K562 (cell line): ENCODE results near the gene ALDOB. TPM values are rescaled to one million over a fixed set of nuclear protein-coding genes. Genes with fewer than 3 reads are reported as not detected.

ENCODE experiments used
- CLOCK ChIP-seq: fragments of 250-450 bp; sonication (Bioruptor Pico); IDR thresholded peaks from 2 replicates; pipeline ENCODE4 v1.4.0; 2020; ENCODE audit warnings: mild to moderate bottlenecking, moderate library complexity, borderline replicate concordance
- FOXJ2 ChIP-seq: fragments of 200-800 bp; sonication (Bioruptor generic); IDR thresholded peaks from 2 replicates; pipeline ENCODE4 v1.6.1; 2016; ENCODE audit warnings: missing genetic modification characterization, missing compliant biosample characterization
- KAT2B ChIP-seq: IDR thresholded peaks from one replicate; pipeline ENCODE4 v1.6.1; 2012; ENCODE audit warnings: low read depth, mild to moderate bottlenecking, control low read depth, inconsistent platforms, low read length, moderate library complexity
- KDM4B ChIP-seq, 2 experiments: fragments of 450-650 bp in 1 of 2; sonication (generic) in 1 of 2; IDR thresholded peaks; 2 replicates each; pipeline ENCODE4 v1.6.1; 2016 to 2017; ENCODE audit warnings: borderline replicate concordance in 2 of 2, antibody characterized with exemption in 1 of 2, low read depth in 1 of 2, mild to moderate bottlenecking in 1 of 2
- NR2C1 ChIP-seq, 2 experiments: fragments of 450-650 bp; IDR thresholded peaks; 2 replicates each; pipeline ENCODE4 v1.6.1; 2017; ENCODE audit warnings: mild to moderate bottlenecking in 2 of 2, antibody characterized with exemption in 1 of 2, inconsistent platforms in 1 of 2, missing compliant biosample characterization in 1 of 2, missing genetic modification characterization in 1 of 2
- SIRT6 ChIP-seq: IDR thresholded peaks from one replicate; pipeline ENCODE4 v1.6.1; 2012; ENCODE audit warnings: low read depth, mild to moderate bottlenecking, control low read depth, inconsistent platforms, low read length, moderate library complexity
- SRF ChIP-seq, 2 experiments: fragments of 250-450, 450-650 bp in 1 of 2; sonication (Bioruptor Pico) in 1 of 2; sonication (generic) in 1 of 2; formaldehyde crosslinking; IDR thresholded peaks; 2 replicates each; pipeline versions ENCODE4 v1.5.0 to v1.5.1; 2020 to 2022; ENCODE audit warnings: mild to moderate bottlenecking in 1 of 2, missing genetic modification reagents in 1 of 2
- SRSF9 ChIP-seq: fragments of 200-400 bp; formaldehyde crosslinking; IDR thresholded peaks from 2 replicates; pipeline ENCODE4 v1.6.1; 2017; ENCODE audit warnings: low read depth, low read length, borderline replicate concordance
- TEAD2 ChIP-seq: fragments of 450-650 bp; IDR thresholded peaks from 2 replicates; pipeline ENCODE4 v1.6.1; 2016; ENCODE audit warnings: missing genetic modification characterization, control low read depth, missing compliant biosample characterization
- ZNF282 ChIP-seq: sonication (generic); formaldehyde crosslinking; IDR thresholded peaks from 2 replicates; pipeline ENCODE4 v1.8.1; 2023; ENCODE audit warnings: missing genetic modification reagents
- polyA plus RNA-seq, 8 experiments: library from polyadenylated mRNA; depleted of rRNA in 4 of 8; stranded (reverse) in 5 of 8; unstranded in 3 of 8; fragments of >200 nt; fragmentation: Nextera tagmentation in 2 of 8; fragmentation: Illumina TruSeq in 1 of 8; extraction: Ambion mirVana in 2 of 8; extraction: Trizol in 1 of 8; gene quantifications; 2 replicates each; pipeline versions ENCODE4 v1.2.1 to v1.2.3, GENCODE V29; 2011 to 2014; ENCODE audit warnings: inconsistent platforms in 1 of 8, missing spikeins in 1 of 8
- total RNA-seq, 7 experiments: library from RNA; depleted of rRNA in 6 of 7; stranded (reverse); fragments of >200 nt in 6 of 7; fragmentation: Illumina TruSeq in 2 of 7; extraction: Trizol in 2 of 7; gene quantifications; 2 replicates each; pipeline versions ENCODE4 v1.2.1 to v1.2.3, GENCODE V29; 2011 to 2021; ENCODE audit warnings: low replicate concordance in 1 of 7

The ALDOB gene
- total and polyA plus RNA-seq, 9 of the 15 experiments (the other 6 are each of a cell fraction or from before 2014, with no cell fraction given), result 0.80 TPM; not detected in 8

GRCh38 chr9:101432171-101432570 lies 3.4 kb downstream of the ALDOB start (continued):
- TF ChIP-seq SRSF9 (no peak), CLOCK (no peak), SRF (CRISPR knock-in tag; IDR thresholded peaks at IDR 0.05) (no peak), KAT2B (no peak), TEAD2 (tag) (no peak), FOXJ2 (tag) (no peak), ZNF282 (CRISPR knock-in tag) (no peak), SIRT6 (no peak), KDM4B (IDR thresholded peaks at IDR 0.05; ENCODE audit: borderline replicate concordance in 2 of 2, low read depth in 1 of 2) (no peak), NR2C1 (IDR thresholded peaks at IDR 0.05) (no peak), NR2C1 (tag; IDR thresholded peaks at IDR 0.05) (no peak)
